SIG-M5 treated with dmso at 0.1 percent for 504 hours (cell line): ENCODE data around the gene PRELID1.

Experiments used
- DNase-seq: peaks from one replicate; lab custom pipeline; 2025; ENCODE audit not compliant: unreplicated experiment; lab: John Stamatoyannopoulos, UW

Gene PRELID1

DNA sequence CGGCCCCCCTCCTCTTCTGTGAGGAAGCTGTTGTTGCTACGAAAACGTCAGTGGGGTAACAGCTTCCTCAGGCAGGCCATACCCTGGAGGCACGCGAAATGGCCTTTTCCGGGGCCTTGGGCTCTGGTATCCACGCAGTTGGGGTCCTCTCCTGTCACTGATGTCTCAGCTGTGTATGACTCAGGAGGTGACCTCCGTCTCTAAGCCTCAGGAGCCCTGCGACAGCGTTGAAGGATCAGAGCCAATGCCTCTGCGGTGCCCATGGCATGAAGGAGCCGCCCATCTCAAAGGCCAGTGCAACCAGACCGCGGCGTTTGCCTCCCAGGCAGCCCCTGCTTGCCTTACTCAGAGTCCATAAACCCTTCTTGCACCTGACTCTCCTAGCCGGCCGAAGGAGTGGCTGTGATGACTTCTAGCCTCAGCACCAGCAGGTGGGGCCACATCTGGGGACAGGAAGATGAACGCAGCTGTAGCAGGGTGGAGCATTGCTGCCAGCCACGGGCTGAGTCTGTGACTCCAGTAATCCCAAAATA, 9.1 kb downstream of the PRELID1 start:
- DNase-seq: peak; percentile 65

DNA sequence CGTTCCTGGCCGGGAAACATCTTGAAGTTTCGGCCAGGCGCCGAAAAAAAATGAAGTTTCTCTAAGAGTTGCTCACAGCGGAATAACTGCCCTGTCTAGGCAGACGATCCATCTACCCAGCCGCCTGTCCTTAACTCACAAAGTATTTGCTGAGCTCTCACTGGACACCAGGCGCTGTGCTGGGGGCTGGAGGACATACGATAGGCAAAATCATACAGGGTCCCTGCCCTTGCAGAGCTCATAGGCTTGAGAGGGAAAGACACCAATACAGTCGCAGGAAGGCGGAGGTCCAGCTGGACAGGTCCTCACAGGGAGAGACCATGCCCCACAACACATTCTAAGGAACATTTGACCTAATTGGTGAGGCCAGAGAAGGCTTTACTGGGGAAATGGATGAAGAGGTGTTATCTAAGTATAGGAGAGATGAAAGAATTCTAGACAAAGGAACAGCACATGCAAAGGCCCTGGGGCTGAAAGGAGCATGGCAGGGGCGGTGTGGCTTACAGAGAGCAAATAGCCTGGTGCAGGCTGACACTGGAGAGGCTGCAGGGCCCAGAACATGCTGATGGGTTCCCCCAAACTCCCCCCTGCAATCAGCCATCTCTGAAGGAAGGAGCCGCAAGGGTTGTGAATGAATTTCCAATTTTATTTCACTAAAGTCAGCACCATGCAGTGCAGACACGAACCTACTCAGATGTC, 10.1 kb downstream of the PRELID1 start:
- no peak for DNase-seq

DNA sequence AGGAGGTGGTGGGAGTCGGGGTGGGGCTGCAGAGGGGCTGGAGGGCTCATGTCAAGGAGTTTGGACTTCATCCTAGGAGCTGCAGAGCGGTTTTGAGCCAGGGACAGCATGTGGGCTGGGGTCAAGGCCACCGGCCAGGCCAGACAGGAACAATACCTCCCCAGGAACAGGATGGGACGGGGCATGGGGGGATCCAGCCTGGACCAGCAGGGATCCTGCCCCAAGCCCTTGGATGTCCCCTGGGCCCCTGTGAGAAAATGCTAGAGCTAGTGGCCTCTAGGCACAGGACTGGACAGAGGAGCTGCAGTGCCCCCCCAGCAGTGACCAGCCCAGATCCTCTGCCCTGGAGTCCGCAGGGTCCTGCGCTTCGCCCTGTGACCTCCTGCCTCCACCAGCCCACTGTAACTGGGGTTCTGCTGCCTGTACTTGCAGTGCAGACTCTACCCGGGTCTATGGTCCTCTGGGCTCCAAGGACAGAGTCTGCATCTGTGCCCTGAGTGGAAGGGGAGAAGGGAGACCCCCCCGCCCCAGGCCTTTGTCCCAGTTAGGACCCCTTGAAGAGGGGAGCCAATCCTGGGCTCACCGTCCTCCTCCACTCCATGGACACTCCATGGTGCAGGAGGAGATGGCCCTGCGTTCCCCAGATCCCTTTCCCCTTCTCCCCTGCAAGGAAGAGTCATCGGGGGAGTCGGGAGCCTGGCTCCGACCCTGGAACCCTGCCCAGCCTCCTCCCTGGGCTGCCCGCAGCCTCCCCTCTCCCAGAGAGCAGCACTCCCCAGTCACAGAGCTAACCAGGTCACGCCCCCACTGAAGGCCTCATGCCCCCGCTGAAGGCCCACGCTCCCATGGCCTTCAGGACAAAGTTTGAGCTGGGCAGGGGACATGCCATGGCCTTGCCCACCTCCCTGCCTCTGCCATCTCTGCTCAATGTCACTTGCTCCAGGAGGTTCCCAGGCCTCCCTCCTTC, 11.1 kb downstream of the PRELID1 start:
- DNase-seq: no peak

DNA sequence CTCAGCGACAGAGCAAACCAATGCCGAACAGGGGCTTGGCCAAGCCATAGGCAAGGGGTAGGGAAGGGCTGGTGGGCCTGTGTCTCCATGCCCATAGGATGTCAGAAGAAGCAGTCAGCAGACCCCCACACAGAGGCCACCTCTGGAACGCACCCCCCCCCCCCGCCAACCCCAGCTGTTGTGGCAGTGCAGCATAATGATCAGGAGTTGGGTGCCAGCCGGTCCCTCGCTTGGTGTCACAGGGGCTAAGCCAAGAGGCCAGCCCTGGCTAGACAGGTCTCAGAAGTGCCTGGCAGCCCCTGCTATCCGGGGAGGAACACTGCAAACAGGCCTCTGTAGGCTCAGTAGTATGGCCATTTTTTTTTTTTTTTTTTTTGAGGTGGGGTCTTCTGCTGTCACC, 11.8 kb downstream of the PRELID1 start:
- no peak for DNase-seq

DNA sequence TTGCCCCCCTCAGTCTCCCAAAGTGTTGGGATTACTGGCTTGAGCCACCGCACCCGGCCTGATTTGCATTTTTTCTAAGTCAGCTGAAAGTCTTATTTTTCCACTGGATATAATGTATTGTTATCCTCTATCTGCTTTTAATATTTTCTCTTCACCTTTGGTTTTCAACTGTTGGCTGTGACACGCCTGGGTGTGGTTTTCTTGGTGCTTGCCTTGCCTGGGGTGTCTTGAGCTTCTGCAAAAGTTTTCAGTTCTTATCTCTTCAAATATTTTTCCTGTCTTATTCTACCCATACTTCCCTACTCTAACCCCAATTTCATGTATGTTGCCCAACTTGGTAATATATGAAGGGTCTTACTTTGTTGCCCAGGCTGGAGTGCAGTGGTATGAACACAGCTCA, 12.4 kb downstream of the PRELID1 start:
- DNase-seq: no peak

DNA sequence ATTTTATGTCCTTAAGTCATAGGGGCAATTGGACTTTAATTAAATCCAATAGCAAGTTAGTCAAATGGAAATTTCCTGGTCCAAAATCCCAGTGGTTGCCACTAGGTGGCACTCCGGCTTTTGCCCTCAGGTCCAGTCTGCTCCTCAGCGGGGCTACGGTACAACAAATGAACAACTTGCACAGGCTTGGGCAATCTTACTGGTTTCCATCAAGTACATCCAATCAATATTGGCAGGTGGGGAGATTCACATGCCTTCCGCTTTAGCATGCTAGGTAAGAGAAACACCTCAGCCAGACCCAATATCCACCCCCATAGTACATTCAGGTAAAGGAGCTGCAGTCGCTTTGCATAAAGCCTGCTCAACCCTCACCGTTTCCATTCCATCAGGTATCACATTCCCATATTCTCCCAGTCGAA, 14.4 kb downstream of the PRELID1 start:
- peak; percentile 84 for DNase-seq

DNA sequence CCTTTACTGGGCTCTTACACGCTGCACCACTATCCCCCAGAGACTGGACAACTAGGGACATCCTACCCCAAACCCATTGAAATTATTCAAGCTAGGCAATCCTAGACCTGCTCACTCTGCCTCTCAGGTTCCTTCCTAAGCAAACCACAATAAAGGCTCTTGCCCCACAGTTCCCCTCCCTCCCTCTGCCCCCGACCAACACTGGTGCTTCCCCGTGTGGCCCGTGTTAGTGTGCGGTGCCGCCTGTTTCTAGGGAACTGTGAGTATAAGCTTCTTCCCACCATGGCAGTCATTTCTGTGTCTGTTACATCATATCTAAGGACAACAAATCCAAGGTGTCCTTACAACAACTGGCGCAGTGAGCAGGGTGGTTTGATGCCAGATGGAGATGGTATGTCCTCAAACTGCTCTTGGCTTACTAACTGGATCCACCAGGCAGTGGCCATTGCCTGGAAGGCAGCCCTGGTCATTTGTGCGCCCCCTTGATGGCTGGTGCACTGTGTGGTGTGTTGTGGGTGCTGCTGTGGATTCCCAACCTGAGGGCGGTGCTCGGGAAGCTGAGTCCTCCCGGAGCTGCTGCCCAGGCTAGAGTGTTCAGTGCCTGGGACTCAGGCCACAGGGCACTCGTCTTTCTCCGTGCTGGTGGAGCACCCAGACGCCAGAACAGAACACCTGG, 16.5 kb downstream of the PRELID1 start:
- DNase-seq: no peak

DNA sequence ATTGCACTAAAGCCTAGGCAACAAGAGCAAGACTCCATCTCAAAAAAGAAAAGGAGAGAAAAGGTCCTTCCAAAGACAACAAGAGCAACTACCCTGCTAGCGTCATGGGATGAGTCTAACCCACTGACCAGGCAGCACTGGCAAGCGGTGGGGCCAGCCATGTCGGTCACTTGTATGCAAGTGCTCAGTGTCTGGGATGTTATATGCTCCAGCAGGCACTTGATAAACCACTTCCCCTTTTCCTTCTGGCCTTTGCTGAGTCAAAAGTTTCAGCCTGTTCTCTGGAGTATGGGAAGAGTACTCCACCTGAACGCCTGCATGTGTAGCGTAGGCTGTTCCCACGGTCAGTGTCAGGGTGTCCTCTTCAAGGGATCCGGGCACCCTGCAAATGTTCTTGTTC, 17.3 kb downstream of the PRELID1 start:
- DNase-seq: peak; percentile 76

DNA sequence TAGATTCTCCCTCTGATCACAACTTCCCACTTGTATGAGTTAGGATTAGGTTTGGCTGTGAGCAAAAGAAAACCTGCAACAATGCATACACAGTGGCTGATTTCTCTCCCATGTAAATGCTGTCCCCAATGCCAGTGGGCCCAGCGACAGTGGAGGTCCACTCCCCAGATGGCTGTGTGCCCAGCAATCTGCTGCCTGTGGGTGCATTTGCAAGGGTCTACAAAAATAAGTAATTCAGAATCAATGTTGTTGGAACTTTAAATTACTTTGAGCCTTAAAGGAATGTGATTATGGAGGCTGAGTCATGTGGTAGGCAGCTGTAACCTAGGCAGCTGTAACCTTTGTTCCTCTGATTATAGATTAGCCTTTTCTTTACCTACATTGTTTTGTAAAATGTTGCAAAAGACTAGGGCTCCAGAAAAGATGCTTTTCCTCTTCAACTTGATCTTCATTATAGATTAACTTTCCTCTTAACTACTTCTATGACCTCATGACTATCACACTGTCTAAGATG, 22.3 kb downstream of the PRELID1 start:
- peak; percentile 19 for DNase-seq

DNA sequence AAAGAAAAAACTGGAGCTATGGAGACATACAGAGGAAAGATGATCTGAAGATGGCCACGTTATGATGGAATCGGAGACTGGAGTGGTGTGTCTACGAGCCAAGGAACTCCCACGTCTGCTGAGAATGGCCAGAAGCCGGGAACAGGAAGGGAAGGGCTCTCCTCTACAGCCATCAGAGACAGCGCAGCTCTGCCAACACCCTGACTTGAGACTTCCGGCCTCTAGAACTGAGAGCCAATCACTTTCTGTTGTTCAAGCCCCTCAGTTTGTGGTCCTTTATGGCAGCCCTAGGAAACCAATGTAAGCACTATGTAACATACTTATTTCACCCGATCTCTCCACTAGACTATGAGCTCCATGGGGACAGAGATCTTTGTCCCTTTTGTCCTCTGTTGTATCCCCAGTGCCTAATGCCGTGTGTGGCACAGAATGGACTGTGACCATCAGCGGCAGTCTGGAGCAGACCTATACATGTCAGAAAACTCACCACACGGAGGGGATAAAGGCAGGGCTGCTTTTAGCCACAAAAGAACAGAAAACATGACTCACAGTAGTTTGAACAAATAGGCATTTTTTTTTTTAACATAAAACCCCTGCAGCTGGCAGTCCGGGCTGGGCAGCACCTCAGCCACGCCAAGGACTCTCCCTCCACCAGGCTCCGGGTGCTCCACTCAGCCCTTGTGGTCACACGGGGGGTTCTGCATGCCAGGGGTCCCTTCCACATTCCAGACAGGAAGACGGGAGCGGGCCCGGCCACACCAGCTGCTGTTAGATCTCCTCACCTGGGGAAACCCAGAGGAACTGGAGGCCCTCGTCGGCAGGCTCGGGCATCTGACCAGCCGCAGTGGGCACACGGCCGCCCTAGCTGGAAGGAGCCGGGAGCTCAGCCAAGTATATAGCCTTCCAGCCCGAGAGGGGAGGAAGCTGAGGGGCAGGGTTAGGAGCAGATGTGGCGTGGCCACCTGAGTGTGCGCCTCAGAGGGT, 24.2 kb downstream of the PRELID1 start:
- DNase-seq: no peak

DNA sequence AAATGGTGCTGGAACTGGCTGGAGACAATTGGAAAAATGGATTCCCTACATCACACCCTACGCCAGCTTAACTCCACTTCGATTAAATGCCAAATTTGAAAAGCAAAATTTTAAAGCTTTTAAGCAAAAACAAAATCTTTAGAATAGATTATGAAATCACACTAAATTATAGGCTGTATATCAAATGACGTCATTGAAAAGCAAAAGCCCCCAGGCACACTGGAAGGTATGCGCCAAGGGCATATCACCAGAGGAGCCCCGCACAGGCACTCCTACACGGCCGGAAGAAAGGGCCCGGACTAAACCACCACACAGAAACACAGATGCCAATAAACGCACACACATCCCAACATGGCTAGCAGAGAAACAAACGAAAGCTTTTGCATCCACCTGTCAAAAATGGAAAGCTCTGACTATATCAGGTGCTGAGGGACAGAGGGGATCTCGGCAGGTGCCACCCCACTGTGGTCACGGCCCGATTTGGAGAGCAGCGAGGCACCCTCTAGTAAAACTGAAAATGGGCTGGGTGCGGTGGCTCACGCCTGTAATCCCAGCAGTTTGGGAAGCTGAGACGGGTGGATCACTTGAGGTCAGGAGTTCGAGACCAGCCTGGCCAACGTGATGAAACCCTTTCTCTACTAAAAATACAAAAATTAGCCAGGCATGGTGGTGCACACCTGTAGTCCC, 25.1 kb downstream of the PRELID1 start:
- DNase-seq: no peak

DNA sequence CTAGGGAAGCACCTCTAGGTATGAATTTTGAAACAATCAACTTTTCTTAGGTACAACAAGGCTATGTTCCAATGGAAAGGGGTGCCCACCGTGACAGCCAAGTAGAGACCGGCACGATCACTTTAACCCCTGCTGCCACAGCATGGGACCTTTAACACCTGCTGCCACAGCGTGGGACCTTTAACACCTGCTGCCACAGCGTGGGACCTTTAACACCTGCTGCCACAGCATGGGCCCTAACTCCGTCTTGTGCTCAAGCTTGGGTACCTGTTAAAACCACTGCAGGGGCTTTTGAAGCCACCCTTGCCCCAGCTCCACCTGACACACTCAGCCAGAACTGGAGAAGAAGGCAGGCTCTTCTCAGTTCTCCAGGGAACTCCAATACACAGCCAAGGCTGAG, 26.3 kb downstream of the PRELID1 start:
- DNase-seq: no peak

DNA sequence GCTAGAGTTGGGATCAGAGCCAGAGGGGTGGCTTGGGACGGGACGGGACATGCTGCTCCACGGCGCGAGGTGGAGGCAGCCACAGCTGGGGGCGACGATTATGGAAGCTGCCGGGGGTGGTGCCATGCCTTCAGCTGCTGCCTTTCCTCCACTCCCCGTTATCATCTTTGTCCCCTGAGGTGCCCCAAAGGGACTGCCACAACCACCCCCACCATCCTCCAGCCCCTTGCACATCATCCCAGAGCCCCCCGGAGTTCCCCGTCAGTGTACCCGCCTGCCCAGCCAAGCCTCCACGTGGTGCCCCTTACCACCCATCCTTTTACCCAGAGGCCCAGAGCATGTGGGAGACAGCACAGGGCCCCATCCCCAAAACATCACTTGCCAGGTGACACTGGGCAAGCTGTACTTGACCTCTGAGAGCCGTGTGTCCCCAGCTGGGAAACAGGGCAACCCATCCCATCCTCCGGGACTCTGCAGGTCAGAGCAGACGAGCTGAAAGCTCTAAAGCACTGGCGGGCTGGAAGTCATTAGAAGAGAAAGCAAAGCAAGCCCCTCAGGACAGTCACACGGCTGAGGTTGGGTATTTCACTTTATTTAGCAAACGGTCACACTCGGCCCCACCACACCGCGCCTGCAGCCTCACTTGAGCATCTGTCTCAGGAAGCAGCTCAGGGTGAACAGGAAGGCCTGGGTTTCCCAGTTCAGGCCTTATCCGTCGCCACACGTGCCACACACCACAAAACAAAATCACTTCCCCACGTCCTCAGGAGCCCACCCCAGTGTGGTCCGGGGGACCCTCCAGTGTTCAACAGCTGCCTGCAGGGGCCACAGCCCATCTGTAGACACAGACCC, 27.6 kb downstream of the PRELID1 start:
- no peak for DNase-seq

DNA sequence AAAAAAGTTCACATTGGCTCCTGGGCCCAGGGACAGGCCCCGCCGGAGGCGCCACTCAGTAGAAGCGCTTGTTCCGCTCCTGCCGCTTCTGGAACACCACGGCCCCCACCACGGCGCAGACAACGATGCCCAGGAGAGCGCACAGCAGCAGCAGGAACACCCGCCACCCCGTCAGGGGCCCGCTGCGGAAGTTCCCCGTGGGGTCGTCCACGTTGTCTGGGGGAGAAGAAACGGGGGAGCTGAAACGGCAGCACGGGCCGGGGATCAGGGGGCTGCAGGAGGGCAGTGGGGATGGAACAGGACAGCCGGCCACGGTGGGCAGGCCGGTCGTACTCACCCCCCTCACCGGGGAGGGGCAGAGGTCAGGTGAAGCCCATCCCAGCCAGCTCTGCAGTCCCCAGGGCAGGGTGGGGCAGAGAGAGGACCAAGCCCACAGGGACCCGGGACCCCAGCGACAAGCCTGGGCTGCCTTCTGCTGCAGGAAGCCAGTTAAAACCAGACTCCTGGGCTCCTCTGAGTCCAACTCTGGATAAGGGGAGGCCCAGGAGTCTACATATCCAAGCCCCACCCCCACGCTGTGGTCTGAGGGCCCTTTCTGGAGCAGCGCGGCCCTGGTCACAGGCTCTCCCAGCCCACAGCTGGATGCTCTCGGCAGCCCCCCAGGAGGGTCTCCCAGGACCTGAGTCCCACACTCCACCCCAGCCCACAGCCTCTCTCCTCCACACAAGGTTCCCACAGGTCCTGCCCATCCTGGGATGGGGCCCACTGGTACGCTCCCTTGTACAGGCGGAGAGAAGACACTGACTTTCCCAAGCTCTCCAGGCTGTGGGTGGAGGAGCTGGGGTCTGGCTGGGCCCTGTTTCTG, 28.7 kb downstream of the PRELID1 start:
- DNase-seq: no peak

DNA sequence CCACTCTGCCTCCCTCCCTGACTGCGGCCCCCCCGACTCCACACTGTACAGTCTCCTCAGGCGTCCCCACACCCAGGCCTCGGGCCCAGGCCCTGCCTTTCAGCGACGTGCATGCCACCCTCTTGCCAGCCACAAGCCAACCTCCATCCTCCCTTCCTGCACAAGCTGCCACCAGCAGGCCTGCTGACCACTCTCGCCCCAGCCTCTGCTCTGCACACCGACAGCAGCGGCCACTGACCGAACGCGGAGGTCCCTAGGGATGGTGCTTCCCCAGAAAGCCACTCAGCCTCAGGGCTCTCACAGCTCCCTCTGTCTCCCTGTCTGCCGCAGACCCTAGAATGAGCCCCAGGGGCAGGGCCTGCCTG, 29.3 kb downstream of the PRELID1 start:
- DNase-seq: no peak

DNA sequence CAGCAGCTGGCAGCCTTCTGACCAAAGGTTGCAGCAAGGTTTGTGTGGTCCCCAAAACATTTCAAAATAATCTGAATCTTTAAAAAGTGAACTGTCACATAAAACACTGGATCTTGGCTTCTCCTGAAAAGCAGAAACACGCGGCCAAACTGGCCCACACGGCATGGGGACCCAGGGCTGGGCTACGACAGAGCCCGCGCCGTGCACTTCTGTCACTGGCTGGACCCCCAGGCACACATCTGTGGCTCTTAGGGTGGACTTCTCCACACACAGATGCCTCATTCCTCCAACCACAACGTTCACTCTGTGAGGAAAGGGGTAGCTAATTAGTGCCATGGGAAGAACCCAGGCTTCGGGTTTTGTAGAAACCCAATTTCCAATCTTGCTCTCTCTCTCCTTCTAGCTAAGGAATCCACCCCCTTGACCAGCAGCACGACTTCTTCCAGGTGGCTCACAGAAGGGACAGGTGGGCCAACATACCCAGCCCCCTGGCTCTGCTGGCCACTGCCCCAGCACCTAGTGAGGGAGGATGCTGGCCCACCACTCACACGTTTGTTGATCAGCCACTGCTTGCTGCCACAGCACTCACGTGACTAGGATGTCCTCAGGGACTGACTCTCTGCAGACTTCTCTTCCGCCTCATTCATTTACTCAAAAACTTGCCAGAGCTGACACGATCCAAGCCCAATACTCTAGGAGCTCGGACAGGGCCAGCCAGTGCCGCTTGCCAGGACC, 30.0 kb downstream of the PRELID1 start:
- no peak for DNase-seq

DNA sequence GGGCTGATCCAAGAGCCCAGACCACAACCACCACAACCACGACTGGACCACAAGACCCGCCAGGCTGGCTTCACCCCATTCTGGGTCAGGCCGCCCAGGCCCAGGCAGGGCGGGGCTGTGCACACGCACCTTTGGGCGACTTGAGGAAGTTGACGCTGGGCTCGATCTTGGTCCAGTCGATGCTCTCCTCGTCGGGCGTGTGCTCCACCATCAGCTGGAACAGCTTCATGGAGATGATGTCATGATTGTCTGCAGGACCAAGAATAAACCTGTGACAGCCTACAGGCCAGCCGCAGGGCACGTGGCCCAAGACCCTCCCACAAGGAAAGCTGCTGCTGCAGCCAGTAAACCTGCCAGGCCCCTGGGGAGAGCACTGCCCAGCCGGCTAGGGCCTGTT, 30.6 kb downstream of the PRELID1 start:
- DNase-seq: no peak
